SK-N-SH treated with all-trans-retinoic acid at 6 μM for 48 hours (cell line): ENCODE data around the gene LARGE1.

Experiments used
- CSDC2 ChIP-seq: fragments of 250-450 bp; sonication (Bioruptor Pico); IDR thresholded peaks from 2 replicates; pipeline ENCODE4 v1.5.0; 2020; ENCODE audit warnings: mild to moderate bottlenecking, moderate library complexity
- ESRRG ChIP-seq: fragments of 250-450 bp; sonication (Bioruptor Pico); IDR thresholded peaks from 2 replicates; pipeline ENCODE4 v1.6.1; 2021; ENCODE audit warnings: mild to moderate bottlenecking
- GLIS3 ChIP-seq: fragments of 250-450 bp; sonication (Bioruptor Pico); IDR thresholded peaks from 2 replicates; pipeline ENCODE4 v1.5.0; 2020; ENCODE audit warnings: mild to moderate bottlenecking, moderate library complexity
- ISL1 ChIP-seq: fragments of 250-450 bp; sonication (Bioruptor Pico); IDR thresholded peaks from 2 replicates; pipeline ENCODE4 v2.1.2; 2022; ENCODE audit warnings: mild to moderate bottlenecking, moderate library complexity
- PATZ1 ChIP-seq: fragments of 250-450 bp; sonication (Bioruptor Pico); IDR thresholded peaks from 2 replicates; pipeline ENCODE4 v1.8.0; 2020; ENCODE audit warnings: mild to moderate bottlenecking, moderate library complexity, borderline replicate concordance
- TOX ChIP-seq: fragments of 250-450 bp; sonication (Bioruptor Pico); IDR thresholded peaks from 2 replicates; pipeline ENCODE4 v1.8.0; 2021; ENCODE audit warnings: mild to moderate bottlenecking, moderate library complexity, borderline replicate concordance
- TSHZ2 ChIP-seq: fragments of 250-450 bp; sonication (Bioruptor Pico); IDR thresholded peaks from 2 replicates; pipeline ENCODE4 v1.5.0; 2020; ENCODE audit warnings: mild to moderate bottlenecking, moderate library complexity
- ZFP3 ChIP-seq: fragments of 250-450 bp; sonication (Bioruptor Pico); IDR thresholded peaks from 2 replicates; pipeline ENCODE4 v1.5.0; 2020; ENCODE audit warnings: mild to moderate bottlenecking, moderate library complexity
- ZNF565 ChIP-seq: fragments of 450-650 bp; formaldehyde crosslinking; conservative IDR thresholded peaks from 2 replicates; pipeline ENCODE4 v1.5.0; 2020; ENCODE audit warnings: low read depth, mild to moderate bottlenecking, moderate library complexity
- ZNF70 ChIP-seq: fragments of 450-650 bp; formaldehyde crosslinking; IDR thresholded peaks from 2 replicates; pipeline ENCODE4 v1.5.0; 2020; ENCODE audit warnings: mild to moderate bottlenecking, moderate library complexity
- TF ChIP-seq, protein P1 (sequence below): fragments of 250-450 bp; sonication (Bioruptor Pico); IDR thresholded peaks from 2 replicates; pipeline ENCODE4 v1.5.1; 2020; ENCODE audit warnings: low read depth, mild to moderate bottlenecking, moderate library complexity

- TF ChIP-seq ESRRG (CRISPR knock-in tag) (no peak), CSDC2 (CRISPR knock-in tag) (no peak), ZNF70 (no peak), ISL1 (CRISPR knock-in tag) (no peak), GLIS3 (CRISPR knock-in tag) (no peak), ZFP3 (CRISPR knock-in tag) (no peak), PATZ1 (no peak), ZNF565 (no peak), TOX (CRISPR knock-in tag) (no peak), TSHZ2 (CRISPR knock-in tag) (no peak)
- TF ChIP-seq, protein P1, sequence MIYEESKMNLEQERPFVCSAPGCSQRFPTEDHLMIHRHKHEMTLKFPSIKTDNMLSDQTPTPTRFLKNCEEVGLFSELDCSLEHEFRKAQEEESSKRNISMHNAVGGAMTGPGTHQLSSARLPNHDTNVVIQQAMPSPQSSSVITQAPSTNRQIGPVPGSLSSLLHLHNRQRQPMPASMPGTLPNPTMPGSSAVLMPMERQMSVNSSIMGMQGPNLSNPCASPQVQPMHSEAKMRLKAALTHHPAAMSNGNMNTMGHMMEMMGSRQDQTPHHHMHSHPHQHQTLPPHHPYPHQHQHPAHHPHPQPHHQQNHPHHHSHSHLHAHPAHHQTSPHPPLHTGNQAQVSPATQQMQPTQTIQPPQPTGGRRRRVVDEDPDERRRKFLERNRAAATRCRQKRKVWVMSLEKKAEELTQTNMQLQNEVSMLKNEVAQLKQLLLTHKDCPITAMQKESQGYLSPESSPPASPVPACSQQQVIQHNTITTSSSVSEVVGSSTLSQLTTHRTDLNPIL (CRISPR knock-in tag): no peak
Measured at GRCh38 chr22:33400891-33401290, 519.4 kb downstream of the LARGE1 start.
